ENCODE data around the gene CHST15. TPM values are rescaled to one million over a fixed set of nuclear protein-coding genes. Genes with fewer than 3 reads are reported as not detected.

Gene CHST15
- total RNA-seq, 2 donors from 2014 or later = 18.5 to 21.5 TPM

DNA sequence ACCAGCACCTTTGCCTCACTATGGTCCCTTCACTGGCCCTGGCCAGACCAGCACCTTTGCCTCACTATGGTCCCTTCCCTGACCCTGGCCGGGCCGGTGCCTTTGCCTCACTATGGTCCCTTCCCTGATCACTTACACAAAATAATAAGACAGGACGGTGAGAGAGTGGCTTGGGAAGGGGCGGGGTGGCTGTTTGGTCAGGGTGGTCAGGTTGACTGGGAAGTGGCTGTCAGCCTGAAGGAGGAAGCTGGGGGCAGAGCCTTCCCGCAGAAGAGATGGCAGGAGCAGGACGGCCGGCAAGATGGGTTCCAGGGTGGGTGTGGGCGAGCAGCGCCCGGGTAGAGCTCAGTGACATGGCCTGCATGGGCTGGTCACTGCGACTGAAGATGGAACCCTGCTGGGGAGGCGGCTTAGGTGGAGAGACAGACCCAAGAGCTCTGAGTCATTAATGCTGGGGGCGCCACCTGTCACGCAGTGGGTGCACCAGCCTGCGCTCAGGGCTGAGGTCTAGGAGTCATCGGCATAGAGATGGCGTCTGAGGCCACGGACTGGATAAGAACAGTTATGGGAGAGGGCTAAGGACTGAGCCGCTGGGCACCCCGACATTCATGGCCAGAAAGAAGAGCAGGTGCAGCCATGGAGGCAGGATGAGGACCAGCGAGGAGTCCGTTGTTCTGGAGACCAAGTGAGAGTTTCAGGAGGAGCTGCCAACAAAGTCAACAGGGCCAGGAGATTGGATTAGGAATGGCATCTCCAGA lies 91.8 kb downstream of the CHST15 start:
- ATAC-seq (no peak), DNase-seq (peak in 1 of 4 donors; percentile 7)
- 72 to 79% methylated on average over 22 of the region's 22 CpGs for WGBS, 2 donors
- intact Hi-C loops (cut with DNase I) = no loop called here
- Histone ChIP-seq H3K9me3 (no peaks in the 10 kb centered on the region), H3K4me1 (no peaks in the 10 kb centered on the region), H3K4me3 (no peak overlapping the region), H3K36me3 (replicated peaks in 1 of 2; ENCODE audit: insufficient read depth in 1 of 2, low read depth in 2 of 2) (no peaks in the 10 kb centered on the region), H3K27ac (no peak overlapping the region), H3K27me3 (no peaks in the 10 kb centered on the region)
- TF ChIP-seq, protein P1, sequence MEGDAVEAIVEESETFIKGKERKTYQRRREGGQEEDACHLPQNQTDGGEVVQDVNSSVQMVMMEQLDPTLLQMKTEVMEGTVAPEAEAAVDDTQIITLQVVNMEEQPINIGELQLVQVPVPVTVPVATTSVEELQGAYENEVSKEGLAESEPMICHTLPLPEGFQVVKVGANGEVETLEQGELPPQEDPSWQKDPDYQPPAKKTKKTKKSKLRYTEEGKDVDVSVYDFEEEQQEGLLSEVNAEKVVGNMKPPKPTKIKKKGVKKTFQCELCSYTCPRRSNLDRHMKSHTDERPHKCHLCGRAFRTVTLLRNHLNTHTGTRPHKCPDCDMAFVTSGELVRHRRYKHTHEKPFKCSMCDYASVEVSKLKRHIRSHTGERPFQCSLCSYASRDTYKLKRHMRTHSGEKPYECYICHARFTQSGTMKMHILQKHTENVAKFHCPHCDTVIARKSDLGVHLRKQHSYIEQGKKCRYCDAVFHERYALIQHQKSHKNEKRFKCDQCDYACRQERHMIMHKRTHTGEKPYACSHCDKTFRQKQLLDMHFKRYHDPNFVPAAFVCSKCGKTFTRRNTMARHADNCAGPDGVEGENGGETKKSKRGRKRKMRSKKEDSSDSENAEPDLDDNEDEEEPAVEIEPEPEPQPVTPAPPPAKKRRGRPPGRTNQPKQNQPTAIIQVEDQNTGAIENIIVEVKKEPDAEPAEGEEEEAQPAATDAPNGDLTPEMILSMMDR (IDR thresholded peaks at IDR 0.05) = no peak
- TF ChIP-seq POLR2A (IDR thresholded peaks at IDR 0.05) = no peak

DNA sequence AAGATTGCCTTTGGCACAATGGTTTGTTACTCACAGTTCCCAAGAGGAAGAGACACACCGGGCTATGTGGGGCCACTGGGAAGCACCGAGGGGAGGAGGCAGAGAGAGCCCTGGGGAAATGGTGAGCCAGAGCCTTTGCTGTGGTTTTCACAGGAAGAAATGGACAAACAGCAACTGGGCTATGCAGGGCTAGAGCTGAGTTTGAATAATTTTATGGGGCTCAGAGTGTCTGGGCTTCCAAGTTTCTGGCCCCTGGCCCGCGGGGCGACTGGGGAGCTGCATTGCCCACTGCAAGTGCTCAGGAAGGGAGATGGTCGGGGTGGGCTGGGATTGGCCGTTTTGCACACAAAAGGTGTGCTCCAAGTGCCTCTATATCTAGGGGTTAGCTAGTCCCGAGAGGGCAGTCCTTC lies 92.6 kb downstream of the CHST15 start:
- Histone ChIP-seq H3K36me3 (replicated peaks in 1 of 2; ENCODE audit: insufficient read depth in 1 of 2, low read depth in 2 of 2) (no peaks in the 10 kb centered on the region), H3K4me1 (no peaks in the 10 kb centered on the region), H3K9me3 (no peaks in the 10 kb centered on the region), H3K4me3 (no peak overlapping the region), H3K27me3 (no peaks in the 10 kb centered on the region), H3K27ac (no peak overlapping the region)
- ATAC-seq = no peak
- intact Hi-C loops (cut with DNase I) = no loop called here
- TF ChIP-seq, protein P1 (IDR thresholded peaks at IDR 0.05) = no peak
- no peak for TF ChIP-seq POLR2A (IDR thresholded peaks at IDR 0.05)
- 55 to 61% methylated on average over 8 of the region's 8 CpGs for WGBS, 2 donors
- DNase-seq = peak in 1 of 4 donors; percentile 8

DNA sequence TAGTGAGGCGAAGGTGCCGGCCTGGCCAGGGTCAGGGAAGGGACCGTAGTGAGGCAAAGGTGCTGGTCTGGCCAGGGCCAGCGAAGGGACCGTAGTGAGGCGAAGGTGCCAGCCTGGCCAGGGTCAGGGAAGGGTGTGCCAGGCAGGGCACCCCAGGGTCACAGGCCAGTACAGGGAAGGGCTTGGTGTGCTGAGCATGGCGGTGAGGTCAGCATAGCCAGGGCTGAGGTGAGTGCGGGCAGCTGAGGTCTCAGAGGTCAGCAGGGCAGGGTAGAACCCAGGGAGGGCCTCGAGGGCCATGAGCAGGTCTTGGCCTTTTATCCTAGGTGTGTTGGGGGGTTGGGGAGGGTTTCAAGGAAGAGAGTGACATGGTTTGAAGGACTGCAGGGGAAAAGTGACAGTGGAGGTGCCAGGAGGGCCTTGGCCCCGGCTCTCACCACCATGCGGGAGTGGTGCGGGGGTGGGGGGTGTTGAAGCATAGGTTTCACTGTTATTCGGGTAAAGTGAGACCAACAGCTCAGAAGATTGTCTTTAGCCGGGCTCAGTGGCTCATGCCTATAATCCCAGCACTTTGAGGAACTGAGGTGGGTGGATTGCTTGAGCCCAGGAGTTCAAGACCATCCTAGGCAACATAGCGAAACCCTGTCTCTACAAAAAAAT lies 93.3 kb downstream of the CHST15 start:
- Histone ChIP-seq H3K27ac (no peak overlapping the region), H3K27me3 (peaks cover 0 to 7% of the 10 kb centered on the region in 2 donors), H3K9me3 (no peaks in the 10 kb centered on the region), H3K36me3 (replicated peaks in 1 of 2; ENCODE audit: insufficient read depth in 1 of 2, low read depth in 2 of 2) (no peaks in the 10 kb centered on the region), H3K4me3 (no peak overlapping the region), H3K4me1 (peaks cover 6% of the 10 kb centered on the region)
- ATAC-seq = no peak
- WGBS, 2 donors = 82 to 85% methylated on average over 15 of the region's 15 CpGs
- intact Hi-C loops (cut with DNase I) = loop anchor here (5.0 kb wide), 1 partner anchor 392 kb away; no protein-coding TSS in a partner anchor
- peak in 1 of 4 donors; percentile 6 for DNase-seq
- TF ChIP-seq POLR2A (IDR thresholded peaks at IDR 0.05) = no peak
- TF ChIP-seq, protein P1 (IDR thresholded peaks at IDR 0.05) = no peak

DNA sequence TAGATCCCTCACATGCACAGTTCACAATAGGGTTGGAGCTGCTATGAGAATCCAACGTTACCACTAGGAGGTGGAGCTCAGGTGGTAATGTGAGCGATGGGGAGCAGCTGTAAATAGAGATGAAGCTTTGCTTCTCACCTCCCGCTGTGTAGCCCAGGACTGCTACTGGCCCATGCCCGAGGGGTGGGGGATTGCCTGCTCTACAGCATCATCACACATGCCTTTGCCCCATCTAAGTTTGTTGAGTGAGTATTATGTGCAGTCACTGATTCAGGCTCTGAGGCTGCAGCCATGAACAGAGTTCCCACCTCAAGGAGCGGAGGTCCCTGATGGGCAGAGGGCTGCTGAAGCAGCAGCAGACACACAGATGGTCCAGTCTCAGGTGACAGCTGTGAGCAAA lies 94.1 kb downstream of the CHST15 start:
- no peak for DNase-seq
- TF ChIP-seq, protein P1 (IDR thresholded peaks at IDR 0.05) = no peak
- TF ChIP-seq POLR2A (IDR thresholded peaks at IDR 0.05) = no peak

More for the DNA sequence above, 94.1 kb downstream of the CHST15 start:
- intact Hi-C loops (cut with DNase I) = loop anchor here (5.0 kb wide), 1 partner anchor 393 kb away; no protein-coding TSS in a partner anchor
- Histone ChIP-seq H3K27ac (no peak overlapping the region), H3K9me3 (no peaks in the 10 kb centered on the region), H3K36me3 (replicated peaks in 1 of 2; ENCODE audit: insufficient read depth in 1 of 2, low read depth in 2 of 2) (no peaks in the 10 kb centered on the region), H3K4me1 (peaks cover 14% of the 10 kb centered on the region), H3K27me3 (peaks cover 0 to 8% of the 10 kb centered on the region in 2 donors), H3K4me3 (no peak overlapping the region)
- no peak for ATAC-seq
- WGBS, 2 donors = 66 to 75% methylated on average over 5 of the region's 5 CpGs
